HCT116 (cell line): ENCODE results near the gene DDX10.

Experiments
- CTCF ChIP-seq, 3 experiments: fragments of 200-600 bp in 1 of 3; sonication (generic) in 1 of 3; IDR thresholded peaks in 2 of 3; conservative IDR thresholded peaks in 1 of 3; 2 replicates each; pipeline ENCODE4 v1.5.1; 2012 to 2017; ENCODE audit warnings: low read depth in 2 of 3, low read length in 2 of 3, antibody characterized with exemption in 1 of 3, borderline replicate concordance in 1 of 3, control low read depth in 1 of 3, mild to moderate bottlenecking in 1 of 3, mixed read lengths in 1 of 3, mixed run types in 1 of 3, moderate library complexity in 1 of 3; ENCODE audit not compliant: insufficient read depth in 1 of 3
- JUND ChIP-seq: IDR thresholded peaks from 2 replicates; pipeline ENCODE4 v1.6.1; 2012
- POLR2A ChIP-seq: IDR thresholded peaks from 2 replicates; pipeline ENCODE4 v1.7.0; 2011; ENCODE audit warnings: borderline replicate concordance; ENCODE audit not compliant: insufficient read depth, insufficient read length; ENCODE audit errors: extremely low read depth
- SIN3A ChIP-seq: IDR thresholded peaks from 2 replicates; pipeline ENCODE4 v1.6.1; 2012; ENCODE audit warnings: low read depth
- TF ChIP-seq, protein P1 (sequence below): IDR thresholded peaks from 2 replicates; pipeline ENCODE4 v1.6.1; 2011; ENCODE audit warnings: mild to moderate bottlenecking, low read length, moderate library complexity; ENCODE audit not compliant: insufficient replicate concordance; ENCODE audit errors: extremely low read depth

- TF ChIP-seq CTCF (IDR thresholded peaks at IDR 0.05 in 2 of 3, conservative IDR thresholded peaks at IDR 0.05 in 1 of 3; ENCODE audit: borderline replicate concordance in 1 of 3, insufficient read depth in 1 of 3, low read depth in 2 of 3, low read length in 2 of 3) (no peak), POLR2A (no peak), JUND (no peak), SIN3A (no peak)
- TF ChIP-seq, protein P1, sequence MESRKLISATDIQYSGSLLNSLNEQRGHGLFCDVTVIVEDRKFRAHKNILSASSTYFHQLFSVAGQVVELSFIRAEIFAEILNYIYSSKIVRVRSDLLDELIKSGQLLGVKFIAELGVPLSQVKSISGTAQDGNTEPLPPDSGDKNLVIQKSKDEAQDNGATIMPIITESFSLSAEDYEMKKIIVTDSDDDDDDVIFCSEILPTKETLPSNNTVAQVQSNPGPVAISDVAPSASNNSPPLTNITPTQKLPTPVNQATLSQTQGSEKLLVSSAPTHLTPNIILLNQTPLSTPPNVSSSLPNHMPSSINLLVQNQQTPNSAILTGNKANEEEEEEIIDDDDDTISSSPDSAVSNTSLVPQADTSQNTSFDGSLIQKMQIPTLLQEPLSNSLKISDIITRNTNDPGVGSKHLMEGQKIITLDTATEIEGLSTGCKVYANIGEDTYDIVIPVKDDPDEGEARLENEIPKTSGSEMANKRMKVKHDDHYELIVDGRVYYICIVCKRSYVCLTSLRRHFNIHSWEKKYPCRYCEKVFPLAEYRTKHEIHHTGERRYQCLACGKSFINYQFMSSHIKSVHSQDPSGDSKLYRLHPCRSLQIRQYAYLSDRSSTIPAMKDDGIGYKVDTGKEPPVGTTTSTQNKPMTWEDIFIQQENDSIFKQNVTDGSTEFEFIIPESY: no peak
These were observed 222.8 kb downstream of the DDX10 start for GRCh38 chr11:108887436-108888238.
